K562 (cell line): Measurements from ENCODE around the gene MPC2. TPM values are rescaled to one million over a fixed set of nuclear protein-coding genes. Genes with fewer than 3 reads are reported as not detected.
"Not testable (repeated sequence)": the region's sequence is repeated elsewhere in the genome, so short reads cannot be mapped to it uniquely, and the experiment has no call there.

Experiments
- ARID1B ChIP-seq: fragments of 450-650 bp; IDR thresholded peaks from 2 replicates; pipeline ENCODE4 v1.6.1; 2016; ENCODE audit warnings: antibody characterized with exemption, mild to moderate bottlenecking, inconsistent platforms
- ATF7 ChIP-seq: fragments of 450-650 bp; IDR thresholded peaks from 2 replicates; pipeline ENCODE4 v1.7.1; 2014; ENCODE audit warnings: mild to moderate bottlenecking, moderate library complexity
- CBFA2T2 ChIP-seq: fragments of 450-650 bp; conservative IDR thresholded peaks from 2 replicates; pipeline ENCODE4 v1.6.1; 2017; ENCODE audit warnings: mild to moderate bottlenecking
- CXXC5 ChIP-seq: fragments of 250-450 bp; sonication (Bioruptor Pico); IDR thresholded peaks from 2 replicates; pipeline ENCODE4 v1.8.0; 2022; ENCODE audit warnings: inconsistent platforms, mild to moderate bottlenecking, moderate library complexity
- FOXM1 ChIP-seq, 2 experiments: fragments of 450-650 bp in 1 of 2; sonication (generic) in 1 of 2; formaldehyde crosslinking in 1 of 2; IDR thresholded peaks; 2 replicates each; pipeline versions ENCODE4 v1.6.1 to v1.9.0; 2017 to 2022; ENCODE audit warnings: low read depth in 2 of 2, mild to moderate bottlenecking in 2 of 2, missing genetic modification reagents in 1 of 2, moderate library complexity in 1 of 2
- GATA2 ChIP-seq: sonication (generic); formaldehyde crosslinking; IDR thresholded peaks from 2 replicates; pipeline ENCODE4 v1.4.0; 2020; ENCODE audit warnings: mild to moderate bottlenecking, missing genetic modification reagents
- MEF2A ChIP-seq: IDR thresholded peaks from 2 replicates; pipeline ENCODE4 v1.6.1; 2011; ENCODE audit warnings: low read depth, mild to moderate bottlenecking, low read length, moderate library complexity; ENCODE audit not compliant: control insufficient read depth
- MLLT1 ChIP-seq, 2 experiments: fragments of 450-650 bp; IDR thresholded peaks; 2 replicates each; pipeline ENCODE4 v1.6.1; 2016
- MTA2 ChIP-seq: fragments of 450-650 bp; IDR thresholded peaks from 2 replicates; pipeline ENCODE4 v1.6.1; 2016; ENCODE audit warnings: low read depth
- MYNN ChIP-seq, 2 experiments: sonication (generic); formaldehyde crosslinking in 1 of 2; IDR thresholded peaks; 2 replicates each; pipeline versions ENCODE4 v1.5.0 to v1.6.1; 2016 to 2020; ENCODE audit warnings: antibody characterized with exemption in 1 of 2, missing genetic modification reagents in 1 of 2
- NCOR1 ChIP-seq: fragments of 450-650 bp; IDR thresholded peaks from 2 replicates; pipeline ENCODE4 v1.6.1; 2016; ENCODE audit warnings: mild to moderate bottlenecking, moderate library complexity
- NR2C2 ChIP-seq, 2 experiments: fragments of 200-800 bp in 1 of 2; sonication (Bioruptor generic) in 1 of 2; sonication (generic) in 1 of 2; formaldehyde crosslinking in 1 of 2; IDR thresholded peaks; 2 replicates each; pipeline versions ENCODE4 v1.6.1 to v1.8.0; 2016 to 2022; ENCODE audit warnings: mild to moderate bottlenecking in 1 of 2, missing compliant biosample characterization in 1 of 2, missing genetic modification characterization in 1 of 2, missing genetic modification reagents in 1 of 2
- NRF1 ChIP-seq, 2 experiments: fragments of 450-650 bp; IDR thresholded peaks in 1 of 2; conservative IDR thresholded peaks in 1 of 2; 2 replicates each; pipeline ENCODE4 v1.6.1; 2014; ENCODE audit warnings: mild to moderate bottlenecking in 2 of 2
- SIN3A ChIP-seq, 2 experiments: fragments of 150-350 bp in 1 of 2; IDR thresholded peaks; 2 replicates each; pipeline ENCODE4 v1.6.1; 2011 to 2016; ENCODE audit warnings: borderline replicate concordance in 2 of 2, low read depth in 2 of 2, low read length in 2 of 2, mild to moderate bottlenecking in 2 of 2, moderate library complexity in 2 of 2; ENCODE audit not compliant: control insufficient read depth in 1 of 2
- TAL1 ChIP-seq: fragments of 450-650 bp; IDR thresholded peaks from 2 replicates; pipeline ENCODE4 v1.6.1; 2016; ENCODE audit warnings: mild to moderate bottlenecking
- TEAD1 ChIP-seq, 2 experiments: fragments of 450-650 bp in 1 of 2; sonication (generic) in 1 of 2; formaldehyde crosslinking; IDR thresholded peaks; 2 replicates each; pipeline versions ENCODE4 v1.4.0 to v1.8.0; 2020 to 2022; ENCODE audit warnings: mild to moderate bottlenecking in 2 of 2, missing genetic modification reagents in 1 of 2
- TEAD2 ChIP-seq: fragments of 450-650 bp; IDR thresholded peaks from 2 replicates; pipeline ENCODE4 v1.6.1; 2016; ENCODE audit warnings: missing genetic modification characterization, control low read depth, missing compliant biosample characterization
- TEAD4 ChIP-seq, 2 experiments: sonication (generic) in 1 of 2; formaldehyde crosslinking in 1 of 2; IDR thresholded peaks; 2 replicates each; pipeline versions ENCODE4 v1.6.1 to v1.8.0; 2012 to 2022; ENCODE audit warnings: borderline replicate concordance in 1 of 2, inconsistent platforms in 1 of 2, low read length in 1 of 2, mild to moderate bottlenecking in 1 of 2, missing genetic modification reagents in 1 of 2
- polyA plus RNA-seq, 8 experiments: library from polyadenylated mRNA; depleted of rRNA in 4 of 8; stranded (reverse) in 5 of 8; unstranded in 3 of 8; fragments of >200 nt; fragmentation: Nextera tagmentation in 2 of 8; fragmentation: Illumina TruSeq in 1 of 8; extraction: Ambion mirVana in 2 of 8; extraction: Trizol in 1 of 8; gene quantifications; 2 replicates each; pipeline versions ENCODE4 v1.2.1 to v1.2.3, GENCODE V29; 2011 to 2014; ENCODE audit warnings: inconsistent platforms in 1 of 8, missing spikeins in 1 of 8
- total RNA-seq, 7 experiments: library from RNA; depleted of rRNA in 6 of 7; stranded (reverse); fragments of >200 nt in 6 of 7; fragmentation: Illumina TruSeq in 2 of 7; extraction: Trizol in 2 of 7; gene quantifications; 2 replicates each; pipeline versions ENCODE4 v1.2.1 to v1.2.3, GENCODE V29; 2011 to 2021; ENCODE audit warnings: low replicate concordance in 1 of 7
- TF ChIP-seq, protein P1 (sequence below), 2 experiments: fragments of 450-650 bp in 1 of 2; sonication (generic) in 1 of 2; formaldehyde crosslinking in 1 of 2; IDR thresholded peaks in 1 of 2; conservative IDR thresholded peaks in 1 of 2; 2 replicates each; pipeline versions ENCODE4 v1.6.1 to v1.8.1; 2016 to 2023; ENCODE audit warnings: mild to moderate bottlenecking in 2 of 2, moderate library complexity in 2 of 2, inconsistent platforms in 1 of 2, missing genetic modification reagents in 1 of 2

MPC2 gene
- total and polyA plus RNA-seq, 9 of the 15 experiments (the other 6 are each of a cell fraction or from before 2014, with no cell fraction given): 70.7 to 179 (median 144) TPM

DNA sequence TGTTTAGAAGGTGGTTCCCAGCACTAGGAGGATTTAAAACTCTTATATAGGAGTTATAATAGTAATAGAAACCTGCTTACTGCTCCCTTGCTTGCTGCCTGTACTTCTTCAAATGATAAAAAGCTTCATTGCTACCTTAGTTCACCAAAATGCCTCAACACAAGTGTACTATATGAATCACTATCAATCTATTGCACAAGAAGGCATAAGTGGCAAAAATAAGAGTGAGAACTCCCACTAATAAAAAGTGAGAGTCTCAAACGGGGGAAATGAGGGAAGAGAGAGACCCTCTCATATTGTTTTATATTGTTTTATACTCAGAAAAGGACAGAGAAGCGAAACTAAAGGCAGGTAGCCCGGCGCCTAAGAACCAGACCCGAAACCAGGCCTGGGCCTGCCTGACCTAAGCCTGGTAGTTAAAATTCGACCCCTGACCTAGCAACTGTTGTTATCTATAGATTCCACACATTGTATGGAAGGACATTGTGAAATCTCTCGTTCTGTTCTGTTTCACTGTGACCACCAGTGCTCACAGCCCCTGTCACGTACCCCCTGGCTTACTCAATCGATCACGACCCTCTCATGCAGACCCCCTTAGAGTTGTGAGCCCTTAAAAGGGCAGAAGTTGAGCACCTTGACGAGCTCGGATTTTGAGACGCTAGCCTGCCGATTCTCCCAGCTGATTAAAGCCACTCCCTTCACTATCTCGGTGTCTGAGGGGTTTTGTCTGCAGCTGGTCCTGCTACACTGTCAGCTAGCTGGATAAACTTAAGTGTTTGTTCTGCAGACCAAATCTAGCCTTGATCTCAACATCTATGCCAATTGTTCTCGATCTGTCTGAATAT is 67.5 kb downstream of the MPC2 start (continued):
- peak; percentile 73; the same call in 1 of the 2 replicates for TF ChIP-seq NR2C2 (CRISPR knock-in tag; IDR thresholded peaks at IDR 0.05)
- peak; percentile 94 for TF ChIP-seq NR2C2 (tag; IDR thresholded peaks at IDR 0.05)
- 0 out of 2 replicates have a peak, but pooled peaks have one; percentile 32 for TF ChIP-seq TEAD2 (tag)
- peak; percentile 69 for TF ChIP-seq TAL1
- peak; percentile 30; the same call in 1 of the 2 replicates for TF ChIP-seq FOXM1 (IDR thresholded peaks at IDR 0.05; ENCODE audit: low read depth)
- not testable (repeated sequence) for TF ChIP-seq FOXM1 (CRISPR knock-in tag; IDR thresholded peaks at IDR 0.05; ENCODE audit: low read depth); TEAD4 (CRISPR knock-in tag; IDR thresholded peaks at IDR 0.05; ENCODE audit: borderline replicate concordance); MYNN (CRISPR knock-in tag; IDR thresholded peaks at IDR 0.05)
- peak; percentile 71 for TF ChIP-seq CXXC5 (CRISPR knock-in tag)
- TF ChIP-seq NCOR1: peak; percentile 79
- 0 out of 4 replicates have a peak, but pooled peaks of 1 of the 2 experiments have one; percentile 10 for TF ChIP-seq MLLT1 (IDR thresholded peaks at IDR 0.05)
- TF ChIP-seq TEAD4 (IDR thresholded peaks at IDR 0.05; ENCODE audit: low read length): peak; percentile 66
- 0 out of 2 replicates have a peak, but pooled peaks have one; percentile 22 for TF ChIP-seq MEF2A
- peak; percentile 80 for TF ChIP-seq GATA2 (CRISPR knock-in tag)
- TF ChIP-seq SIN3A (IDR thresholded peaks at IDR 0.05; ENCODE audit: borderline replicate concordance in 2 of 2, control insufficient read depth in 1 of 2, low read depth in 2 of 2, low read length in 2 of 2): peak in 1 of 2 experiments; percentile 66; a peak in 1 of 4 replicates
- TF ChIP-seq, protein P1, sequence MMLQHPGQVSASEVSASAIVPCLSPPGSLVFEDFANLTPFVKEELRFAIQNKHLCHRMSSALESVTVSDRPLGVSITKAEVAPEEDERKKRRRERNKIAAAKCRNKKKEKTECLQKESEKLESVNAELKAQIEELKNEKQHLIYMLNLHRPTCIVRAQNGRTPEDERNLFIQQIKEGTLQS (IDR thresholded peaks at IDR 0.05): peak; percentile 42; the same call in 1 of the 2 replicates
- TF ChIP-seq, protein P1 (CRISPR knock-in tag; conservative IDR thresholded peaks at IDR 0.05): not testable (repeated sequence)
- peak; percentile 67 for TF ChIP-seq CBFA2T2
- peak; percentile 59; the same call in 1 of the 2 replicates for TF ChIP-seq ATF7
- 0 out of 2 replicates have a peak, but pooled peaks have one; percentile 23 for TF ChIP-seq MYNN (IDR thresholded peaks at IDR 0.05)
- 0 out of 4 replicates have a peak, but pooled peaks of 1 of the 2 experiments have one; percentile 14 for TF ChIP-seq NRF1 (conservative IDR thresholded peaks at IDR 0.05 in 1 of 2, IDR thresholded peaks at IDR 0.05 in 1 of 2)
- TF ChIP-seq TEAD1 (CRISPR knock-in tag; IDR thresholded peaks at IDR 0.05): peak in 1 of 2 experiments; percentile 79; a peak in 1 of 4 replicates
- TF ChIP-seq ARID1B: peak; percentile 90
- TF ChIP-seq MTA2: peak; percentile 53
